Stimulated activated naive CD8-positive, alpha-beta T cell treated with anti-CD3 and anti-CD28 coated beads, Interleukin-15, amount 100 ng/mL, for 72 hours (primary cell): ENCODE results near the gene MYO6.
"Not testable (repeated sequence)": the region's sequence is repeated elsewhere in the genome, so short reads cannot be mapped to it uniquely, and the experiment has no call there.

Source experiments
- ATAC-seq: fragments of 150-1000 bp; cut with Tn5 transposase; 2 replicates; pipeline ENCODE4 v1.10.0; 2021; ENCODE audit warnings: mild to moderate bottlenecking, moderate library complexity
- DNase-seq, 2 donors: peaks; one replicate each; pipeline ENCODE4 v3.0.0; 2021 to 2022
- H3K27ac Mint-ChIP-seq, 2 donors: one replicate each; pipeline ENCODE4 v1.8.0; 2022; ENCODE audit warnings: mild to moderate bottlenecking in 2 of 2, mixed read lengths in 2 of 2, moderate library complexity in 2 of 2
- H3K27me3 Mint-ChIP-seq: one replicate; pipeline ENCODE4 v1.8.0; 2022; ENCODE audit warnings: mixed read lengths
- H3K4me1 Mint-ChIP-seq: one replicate; pipeline ENCODE4 v1.8.0; 2022; ENCODE audit warnings: mild to moderate bottlenecking, mixed read lengths
- H3K4me3 Mint-ChIP-seq, 2 donors: one replicate each; pipeline ENCODE4 v1.8.0; 2022; ENCODE audit warnings: mild to moderate bottlenecking in 2 of 2, mixed read lengths in 2 of 2, moderate library complexity in 1 of 2
- H3K9me3 Mint-ChIP-seq, 2 donors: one replicate each; pipeline ENCODE4 v1.8.0; 2022; ENCODE audit warnings: mixed read lengths in 2 of 2

MYO6 gene

GRCh38 chr6:75880305-75880704 is 131.3 kb downstream of the MYO6 start:
- DNase-seq (no peak), ATAC-seq (no peak)
- Mint-ChIP-seq H3K27ac (no peak overlapping the region), H3K4me1 (no peaks in the 10 kb centered on the region), H3K27me3 (no peaks in the 10 kb centered on the region), H3K4me3 (no peak overlapping the region), H3K9me3 (no peaks in the 10 kb centered on the region)

GRCh38 chr6:75882734-75883133 is 133.7 kb downstream of the MYO6 start:
- DNase-seq (no peak), ATAC-seq (no peak)
- Mint-ChIP-seq H3K9me3 (no peaks in the 10 kb centered on the region), H3K27ac (no peak overlapping the region), H3K27me3 (no peaks in the 10 kb centered on the region), H3K4me3 (no peak overlapping the region), H3K4me1 (no peaks in the 10 kb centered on the region)

DNA sequence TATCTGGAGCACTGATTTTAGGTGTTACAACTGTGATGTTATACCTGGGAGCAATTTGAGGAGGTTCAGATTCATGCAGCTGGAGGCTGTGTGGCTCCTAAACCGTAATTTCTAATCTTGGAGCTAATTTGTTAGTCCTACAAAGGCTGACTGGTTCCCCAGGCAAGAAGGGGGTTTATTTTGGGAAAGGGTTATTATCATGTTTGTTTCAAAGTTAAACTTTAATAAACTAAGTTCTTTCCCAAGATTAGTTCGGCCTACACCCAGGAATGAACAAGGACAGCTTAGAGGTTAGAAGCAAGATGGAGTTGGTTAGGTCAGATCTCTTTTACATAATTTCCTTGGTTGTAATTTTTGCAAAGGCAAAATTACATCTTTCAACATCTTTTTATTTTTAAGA is 135.8 kb downstream of the MYO6 start:
- H3K4me1 Mint-ChIP-seq: no peaks in the 10 kb centered on the region
- no peaks in the 10 kb centered on the region for H3K27me3 Mint-ChIP-seq
- no peak overlapping the region for H3K4me3 Mint-ChIP-seq
- ATAC-seq: no peak
- no peaks in the 10 kb centered on the region for H3K9me3 Mint-ChIP-seq
- no peak overlapping the region for H3K27ac Mint-ChIP-seq
- no peak for DNase-seq

DNA sequence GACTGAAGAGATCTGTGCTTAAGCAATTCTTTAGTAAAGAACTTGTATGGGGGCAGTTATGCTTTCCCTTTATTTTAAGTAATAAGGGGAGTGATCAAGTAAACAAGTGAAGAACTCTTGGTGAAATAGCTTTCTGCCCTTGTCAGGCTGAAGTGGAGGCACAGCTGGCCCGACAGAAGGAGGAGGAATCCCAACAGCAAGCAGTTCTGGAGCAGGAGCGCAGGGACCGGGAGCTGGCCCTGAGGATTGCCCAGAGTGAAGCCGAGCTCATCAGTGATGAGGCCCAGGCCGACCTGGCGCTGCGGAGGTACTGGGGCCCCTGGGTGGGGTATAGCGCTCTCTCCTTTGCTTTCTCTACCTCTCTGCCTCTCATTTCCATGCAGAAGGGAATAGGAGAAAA is 143.3 kb downstream of the MYO6 start:
- DNase-seq: no peak
- ATAC-seq: no peak
- Mint-ChIP-seq H3K4me3 (no peak overlapping the region), H3K27me3 (no peaks in the 10 kb centered on the region), H3K27ac (no peak overlapping the region), H3K9me3 (no peaks in the 10 kb centered on the region), H3K4me1 (no peaks in the 10 kb centered on the region)

GRCh38 chr6:75893058-75893775 is 144.2 kb downstream of the MYO6 start:
- ATAC-seq (no peak), DNase-seq (no peak)
- Mint-ChIP-seq H3K9me3 (no peaks in the 10 kb centered on the region), H3K4me1 (no peaks in the 10 kb centered on the region), H3K4me3 (no peak overlapping the region), H3K27ac (no peak overlapping the region), H3K27me3 (no peaks in the 10 kb centered on the region)

DNA sequence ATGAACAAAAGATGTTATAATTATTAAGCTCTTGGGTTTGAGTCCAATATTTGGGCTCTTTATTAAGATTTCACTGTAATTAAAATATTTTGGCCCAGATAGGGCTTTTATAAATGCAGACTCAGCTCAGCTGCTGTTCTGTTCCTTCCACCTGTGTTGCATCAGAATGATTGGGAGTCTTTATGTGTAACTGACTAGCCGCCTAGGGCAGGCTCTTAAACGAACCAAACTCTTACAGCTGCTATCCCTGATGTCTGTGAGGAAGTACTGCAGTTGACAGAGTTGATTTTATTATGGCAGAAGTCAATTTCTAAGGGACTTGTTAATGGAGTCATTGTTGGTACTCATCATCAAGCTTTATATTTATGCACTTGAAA is 144.7 kb downstream of the MYO6 start:
- no peaks in the 10 kb centered on the region for H3K27me3 Mint-ChIP-seq
- no peak overlapping the region for H3K4me3 Mint-ChIP-seq
- H3K4me1 Mint-ChIP-seq: no peaks in the 10 kb centered on the region
- DNase-seq: no peak
- no peak for ATAC-seq
- no peak overlapping the region for H3K27ac Mint-ChIP-seq
- no peaks in the 10 kb centered on the region for H3K9me3 Mint-ChIP-seq

- Mint-ChIP-seq H3K27me3 (no peaks in the 10 kb centered on the region), H3K4me3 (no peak overlapping the region), H3K9me3 (no peaks in the 10 kb centered on the region), H3K4me1 (no peaks in the 10 kb centered on the region), H3K27ac (no peak overlapping the region)
- no peak for ATAC-seq
- DNase-seq: no peak
Measured at GRCh38 chr6:75896526-75896925, 147.5 kb downstream of the MYO6 start.

DNA sequence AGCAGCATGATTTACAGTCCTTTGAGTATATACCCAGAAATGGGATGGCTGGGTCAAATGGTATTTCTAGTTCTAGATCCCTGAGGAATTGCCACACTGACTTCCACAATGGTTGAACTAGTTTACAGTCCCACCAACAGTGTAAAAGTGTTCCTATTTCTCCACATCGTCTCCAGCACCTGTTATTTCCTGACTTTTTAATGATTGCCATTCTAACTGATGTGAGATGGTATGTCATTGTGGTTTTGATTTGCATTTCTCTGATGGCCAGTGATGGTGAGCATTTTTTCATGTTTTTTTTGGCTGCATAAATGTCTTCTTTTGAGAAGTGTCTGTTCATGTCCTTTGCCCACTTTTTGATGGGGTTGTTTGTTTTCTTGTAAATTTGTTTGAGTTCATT is 151.2 kb downstream of the MYO6 start:
- H3K9me3 Mint-ChIP-seq, ATAC-seq, H3K27me3 Mint-ChIP-seq, H3K4me3 Mint-ChIP-seq, H3K27ac Mint-ChIP-seq, DNase-seq, H3K4me1 Mint-ChIP-seq: not testable (repeated sequence)

- not testable (repeated sequence) for H3K9me3 Mint-ChIP-seq, H3K27me3 Mint-ChIP-seq, H3K4me3 Mint-ChIP-seq, H3K27ac Mint-ChIP-seq, H3K4me1 Mint-ChIP-seq, ATAC-seq, DNase-seq
Measured at GRCh38 chr6:75905129-75905528, 156.1 kb downstream of the MYO6 start.

DNA sequence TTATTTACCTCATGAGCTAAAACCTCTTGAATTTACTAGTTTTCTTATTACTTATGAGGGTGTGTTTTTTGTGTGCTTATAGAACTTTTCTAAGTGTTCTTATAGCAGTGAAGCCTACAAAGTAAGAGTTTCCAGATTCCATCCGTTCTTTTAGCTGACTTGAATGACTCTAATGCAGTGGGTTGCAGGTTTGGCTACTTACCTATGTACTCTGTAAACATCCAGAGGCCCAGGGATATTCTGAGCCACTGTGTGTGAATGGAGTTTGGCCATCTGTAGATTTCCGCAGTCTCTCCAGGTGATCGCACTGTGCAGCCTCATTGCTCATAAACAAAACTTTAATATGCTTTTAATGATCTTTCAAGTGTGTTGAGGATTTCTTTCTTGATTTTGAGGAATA is 157.8 kb downstream of the MYO6 start:
- Mint-ChIP-seq H3K4me3 (no peak overlapping the region), H3K4me1 (no peaks in the 10 kb centered on the region), H3K27ac (no peak overlapping the region), H3K27me3 (no peaks in the 10 kb centered on the region), H3K9me3 (no peaks in the 10 kb centered on the region)
- ATAC-seq (no peak), DNase-seq (no peak)

DNA sequence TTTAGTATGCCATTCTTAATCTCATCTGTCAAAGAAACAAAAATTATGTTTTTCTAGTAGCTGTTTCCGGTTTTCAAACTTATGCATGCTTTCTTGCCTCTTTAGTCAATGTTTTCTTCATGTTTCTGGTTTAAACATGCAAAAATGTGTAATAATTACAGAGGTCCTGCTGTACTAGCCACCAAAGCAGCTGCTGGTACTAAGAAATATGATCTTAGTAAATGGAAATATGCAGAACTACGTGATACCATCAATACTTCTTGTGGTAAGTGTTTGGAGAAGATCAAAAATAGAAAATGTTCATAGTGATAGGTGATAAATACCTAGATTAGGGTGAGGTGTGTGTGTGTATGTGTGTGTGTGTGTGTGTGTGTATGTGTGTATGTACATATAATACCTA is 158.4 kb downstream of the MYO6 start:
- Mint-ChIP-seq H3K4me3 (no peak overlapping the region), H3K27me3 (no peaks in the 10 kb centered on the region), H3K9me3 (no peaks in the 10 kb centered on the region), H3K27ac (no peak overlapping the region), H3K4me1 (no peaks in the 10 kb centered on the region)
- DNase-seq: no peak
- ATAC-seq: no peak

- Mint-ChIP-seq H3K27ac (no peak overlapping the region), H3K9me3 (no peaks in the 10 kb centered on the region)
- no peak for ATAC-seq
Measured at GRCh38 chr6:75913040-75913439, 164.0 kb downstream of the MYO6 start.

DNA sequence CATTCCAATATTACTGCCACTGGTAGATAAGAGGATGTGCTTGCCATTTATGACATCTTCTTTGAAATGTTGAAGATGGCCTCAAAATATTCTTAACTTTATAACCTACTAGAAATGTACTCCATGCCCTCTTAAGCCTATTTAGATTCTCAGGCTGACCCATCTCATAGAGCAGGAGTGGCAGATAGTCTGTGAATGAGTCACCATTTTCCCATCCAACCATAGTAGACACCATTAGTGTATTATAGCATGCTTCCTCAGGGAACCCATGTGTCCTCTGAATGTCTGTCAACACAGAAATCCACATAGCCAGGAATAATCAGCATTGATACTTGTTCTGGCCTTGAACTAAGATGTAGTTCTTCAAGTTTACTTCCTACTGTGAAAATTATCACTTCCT is 173.2 kb downstream of the MYO6 start:
- Mint-ChIP-seq H3K4me3 (no peak overlapping the region), H3K27me3 (no peaks in the 10 kb centered on the region), H3K27ac (no peak overlapping the region), H3K9me3 (no peaks in the 10 kb centered on the region), H3K4me1 (no peaks in the 10 kb centered on the region)
- DNase-seq (no peak), ATAC-seq (no peak)

More at GRCh38 chr6:75913040-75913439, 164.0 kb downstream of the MYO6 start:
- H3K27me3 Mint-ChIP-seq: peaks cover 7% of the 10 kb centered on the region
- no peaks in the 10 kb centered on the region for H3K4me1 Mint-ChIP-seq
- DNase-seq: no peak
- no peak overlapping the region for H3K4me3 Mint-ChIP-seq

DNA sequence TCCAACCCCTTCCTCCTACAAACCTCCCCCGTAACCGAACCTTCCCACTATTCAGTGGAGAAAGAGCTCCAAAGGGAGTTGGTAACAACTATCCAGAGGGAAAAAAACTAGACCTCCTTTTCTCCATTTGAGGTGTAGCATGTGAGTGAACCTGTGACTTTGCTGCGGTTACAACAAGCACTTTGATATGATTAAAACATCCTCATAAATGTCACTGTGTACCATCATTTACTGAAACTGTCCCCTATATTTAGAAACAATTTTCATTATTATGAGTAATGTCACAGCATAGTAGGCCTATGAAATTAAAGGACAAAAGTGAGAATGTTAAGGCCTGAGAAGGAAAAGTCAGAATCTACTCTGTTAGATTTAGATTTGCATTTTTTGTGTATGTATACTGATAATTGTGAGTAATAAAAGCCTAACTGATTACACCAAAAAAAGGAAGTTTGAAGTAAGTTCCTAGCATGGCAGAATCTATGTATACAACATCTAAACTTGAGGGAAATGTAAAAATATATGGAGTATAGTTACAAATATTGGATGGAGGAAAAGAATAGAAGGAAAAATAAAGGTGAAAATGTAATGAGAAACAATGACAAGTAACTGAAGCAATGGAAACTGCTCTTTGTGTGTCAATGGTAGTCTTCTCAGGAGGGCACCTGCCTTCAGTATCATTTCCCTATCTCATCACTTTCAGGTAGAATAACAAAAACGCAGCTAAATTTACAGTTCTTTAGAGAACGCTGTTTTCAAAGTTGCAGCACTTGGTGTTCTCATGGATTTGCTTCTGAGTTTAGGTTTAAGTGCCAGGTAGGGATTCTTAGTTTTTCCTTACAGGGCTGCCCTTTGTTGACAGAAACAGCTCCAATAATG is 177.5 kb downstream of the MYO6 start:
- no peak for ATAC-seq
- no peak for DNase-seq

GRCh38 chr6:75931011-75931680 is 182.1 kb downstream of the MYO6 start:
- no peak overlapping the region for H3K27ac Mint-ChIP-seq
- peaks cover 35% of the 10 kb centered on the region for H3K27me3 Mint-ChIP-seq
- DNase-seq: no peak
- peaks cover 10% of the 10 kb centered on the region for H3K4me1 Mint-ChIP-seq
- no peak for ATAC-seq
- no peak overlapping the region for H3K4me3 Mint-ChIP-seq
- H3K9me3 Mint-ChIP-seq: no peaks in the 10 kb centered on the region

More for the DNA sequence above, 177.5 kb downstream of the MYO6 start:
- Mint-ChIP-seq H3K4me3 (no peak overlapping the region), H3K4me1 (no peaks in the 10 kb centered on the region), H3K27ac (no peak overlapping the region), H3K9me3 (no peaks in the 10 kb centered on the region), H3K27me3 (peaks cover 5% of the 10 kb centered on the region)

- DNase-seq (peak in 1 of 2 donors; percentile 10), ATAC-seq (no peak)
- Mint-ChIP-seq H3K4me3 (no peak overlapping the region), H3K4me1 (peaks cover 10% of the 10 kb centered on the region), H3K27ac (no peak overlapping the region), H3K27me3 (peaks cover 44% of the 10 kb centered on the region), H3K9me3 (no peaks in the 10 kb centered on the region)
Measured at GRCh38 chr6:75932067-75932466, 183.0 kb downstream of the MYO6 start.
